Esophagus mucosa (tissue), 1 donor: ENCODE data around the gene PTPRN2. TPM values are rescaled to one million over a fixed set of nuclear protein-coding genes. Genes with fewer than 3 reads are reported as not detected.
"Not testable (repeated sequence)": the region's sequence is repeated elsewhere in the genome, so short reads cannot be mapped to it uniquely, and the experiment has no call there.

Source experiments
- ATAC-seq: fragments of 200-7000 bp; cut with Tn5 transposase; one replicate; pipeline ENCODE4 v1.9.1; 2020
- total RNA-seq: library from RNA; stranded (reverse); gene quantifications from one replicate; pipeline ENCODE4 v1.2.4, GENCODE V29; 2023
- donor health status: DM: yes; HTN: yes; CAD: no.

PTPRN2 gene
- total RNA-seq, 1 donor from 2014 or later, result 0.44 TPM

DNA sequence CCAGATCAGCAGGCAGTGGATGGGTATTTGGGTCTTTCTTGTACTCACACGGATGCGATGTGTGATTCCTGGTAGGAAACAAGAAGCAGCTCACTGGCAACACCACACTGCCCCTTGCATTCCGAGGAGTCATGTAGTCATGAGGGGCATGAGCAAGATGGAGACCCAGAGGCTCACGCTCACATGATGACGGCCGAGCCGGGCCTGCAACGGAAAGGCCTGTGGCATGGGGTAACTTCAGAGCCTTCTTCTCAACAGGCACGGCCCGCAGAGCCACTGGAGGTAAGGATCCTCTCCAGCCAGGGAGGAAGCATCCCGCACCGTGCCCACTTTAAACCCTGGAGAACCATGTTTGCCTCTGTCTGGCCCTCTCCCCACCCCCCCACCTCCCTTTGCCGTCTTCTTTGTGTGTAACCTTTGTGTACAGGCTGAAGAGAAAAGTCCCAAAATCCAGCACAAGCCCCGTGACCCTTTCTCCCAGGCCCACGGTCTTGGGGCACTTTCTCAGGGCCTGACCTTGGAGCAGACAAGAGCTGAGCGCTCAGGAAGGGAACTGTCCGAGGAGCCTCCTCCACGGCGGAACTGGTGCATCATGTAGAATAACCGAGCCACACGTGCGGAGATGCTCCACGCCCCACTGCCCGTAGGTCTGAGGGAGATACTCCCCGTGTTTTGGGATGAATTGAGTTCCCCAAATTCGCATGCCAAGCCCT is 734.4 kb downstream of the PTPRN2 start:
- ATAC-seq, result no peak

DNA sequence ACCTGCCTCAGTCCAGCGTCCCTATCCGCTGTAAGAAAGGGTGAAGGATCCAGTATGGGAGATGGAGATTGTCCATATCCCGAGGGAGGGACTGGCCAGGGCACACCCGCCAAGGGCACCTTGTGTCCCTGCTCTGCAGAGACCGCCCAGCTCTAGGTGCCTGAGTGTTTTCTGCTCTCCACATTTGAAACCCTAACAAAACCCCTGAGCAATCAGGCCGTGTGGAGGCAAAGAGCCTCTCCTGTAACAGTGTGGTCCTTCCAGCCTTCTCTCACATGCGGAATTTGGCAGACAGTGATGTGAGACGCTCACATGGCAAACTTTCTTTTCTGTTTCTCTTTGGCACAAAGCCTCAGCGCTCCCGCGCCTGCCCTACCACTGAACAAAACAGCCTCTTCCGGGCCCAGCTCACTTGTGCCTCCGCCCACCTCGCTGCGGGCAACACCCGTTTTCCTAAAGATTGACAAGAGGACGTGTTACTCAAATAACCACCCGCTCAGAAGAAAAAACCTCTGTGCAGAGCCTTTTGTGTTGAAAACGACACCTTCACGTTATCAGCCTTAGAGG is 736.0 kb downstream of the PTPRN2 start:
- peak; percentile 82 for ATAC-seq

- no peak for ATAC-seq
Observed at GRCh38 chr7:157850481-157851444, 736.9 kb downstream of the PTPRN2 start.

DNA sequence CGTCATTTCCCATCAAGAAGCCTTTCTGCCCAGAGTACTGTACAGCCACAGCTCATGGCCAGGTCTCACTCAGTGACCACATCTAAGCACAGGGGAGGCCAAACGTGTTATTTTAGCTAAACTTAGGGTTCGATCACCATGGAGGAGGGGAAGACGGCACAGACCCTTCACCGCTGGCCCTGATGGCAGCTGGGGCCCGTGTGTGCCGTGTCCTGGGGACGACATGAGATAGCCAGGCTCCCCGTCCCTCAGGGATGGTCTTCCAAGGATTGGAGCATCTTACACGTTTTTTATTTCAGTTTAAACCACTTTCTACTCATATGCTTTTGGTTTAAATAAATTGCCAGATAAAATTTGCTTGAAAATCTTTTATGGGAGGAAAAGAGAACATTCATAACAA is 737.9 kb downstream of the PTPRN2 start:
- ATAC-seq, result no peak

DNA sequence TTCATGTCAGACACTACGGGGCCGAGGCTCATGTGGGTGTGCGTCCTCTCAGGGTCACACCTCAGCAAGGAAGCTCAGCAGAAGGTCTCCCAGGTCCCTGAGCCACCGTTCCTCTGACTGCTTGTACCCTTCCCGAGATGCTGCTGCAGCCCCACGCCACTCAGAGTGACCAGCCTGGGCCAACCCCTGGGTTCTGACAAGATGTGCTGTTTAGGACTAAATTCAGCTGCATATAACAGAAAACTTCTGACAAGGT is 738.4 kb downstream of the PTPRN2 start:
- ATAC-seq, result no peak

DNA sequence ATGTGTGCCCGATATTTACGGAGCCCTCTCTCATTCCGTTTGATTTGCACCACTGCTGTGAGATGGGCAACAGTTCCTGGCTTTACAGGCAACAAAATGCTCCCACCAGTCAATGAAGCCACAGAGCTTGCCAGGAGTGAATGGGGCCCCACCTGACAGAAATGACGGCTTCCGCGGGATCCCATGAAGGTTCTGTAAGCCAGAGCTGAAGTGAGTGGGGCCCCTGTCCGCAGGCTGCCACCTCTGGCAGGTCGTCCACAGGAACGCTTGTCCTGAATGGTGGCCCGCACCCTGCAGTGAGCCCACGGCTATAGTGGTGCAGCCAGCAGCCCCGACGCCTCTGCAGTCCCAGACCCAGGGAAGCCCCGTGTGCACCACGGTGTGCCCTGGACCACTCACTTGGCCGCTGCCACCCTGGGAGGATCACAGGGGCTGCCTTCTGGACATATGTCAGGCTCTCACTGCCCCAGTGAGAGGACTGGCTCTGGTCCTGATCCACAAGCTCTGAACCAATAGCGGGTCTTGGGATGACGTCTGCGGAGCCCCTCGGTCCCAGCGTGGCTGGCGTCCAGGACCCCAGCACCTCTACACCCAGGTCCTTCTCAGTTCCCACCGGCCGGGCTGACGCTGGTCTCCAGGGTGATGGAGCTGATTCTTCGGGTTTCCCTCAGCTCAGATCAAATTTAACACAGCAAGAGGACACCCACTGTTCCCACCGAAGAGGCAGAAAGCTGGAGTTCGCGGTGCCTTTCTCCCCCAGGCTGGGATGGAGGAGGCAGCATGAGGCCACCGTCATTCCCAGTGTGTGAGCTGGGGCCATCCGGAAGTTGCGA is 738.9 kb downstream of the PTPRN2 start:
- no peak for ATAC-seq

DNA sequence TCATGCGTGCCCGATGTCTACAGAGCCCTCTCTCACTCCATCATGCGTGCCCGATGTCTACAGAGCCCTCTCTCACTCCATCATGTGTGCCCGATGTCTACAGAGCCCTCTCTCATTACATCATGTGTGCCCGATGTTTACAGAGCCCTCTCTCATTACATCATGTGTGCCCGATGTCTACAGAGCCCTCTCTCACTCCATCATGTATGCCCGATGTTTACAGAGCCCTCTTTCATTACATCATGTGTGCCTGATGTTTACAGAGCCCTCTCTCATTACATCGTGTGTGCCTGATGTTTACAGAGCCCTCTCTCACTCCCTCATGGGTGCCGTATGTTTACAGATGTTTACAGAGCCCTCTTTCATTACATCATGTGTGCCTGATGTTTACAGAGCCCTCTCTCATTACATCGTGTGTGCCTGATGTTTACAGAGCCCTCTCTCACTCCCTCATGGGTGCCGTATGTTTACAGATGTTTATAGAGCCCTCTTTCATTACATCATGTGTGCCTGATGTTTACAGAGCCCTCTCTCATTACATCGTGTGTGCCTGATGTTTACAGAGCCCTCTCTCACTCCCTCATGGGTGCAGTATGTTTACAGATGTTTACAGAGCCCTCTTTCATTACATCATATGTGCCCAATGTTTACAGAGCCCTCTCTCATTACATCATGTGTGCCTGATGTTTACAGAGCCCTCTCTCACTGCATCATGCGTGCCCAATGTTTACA is 739.7 kb downstream of the PTPRN2 start:
- ATAC-seq, result not testable (repeated sequence)

- ATAC-seq, result not testable (repeated sequence)
Observed at GRCh38 chr7:157846746-157847145, 740.9 kb downstream of the PTPRN2 start.

- no peak for ATAC-seq
Observed at GRCh38 chr7:157846271-157846670, 741.4 kb downstream of the PTPRN2 start.

GRCh38 chr7:157845203-157845835 is 742.3 kb downstream of the PTPRN2 start:
- ATAC-seq, result peak; percentile 99

DNA sequence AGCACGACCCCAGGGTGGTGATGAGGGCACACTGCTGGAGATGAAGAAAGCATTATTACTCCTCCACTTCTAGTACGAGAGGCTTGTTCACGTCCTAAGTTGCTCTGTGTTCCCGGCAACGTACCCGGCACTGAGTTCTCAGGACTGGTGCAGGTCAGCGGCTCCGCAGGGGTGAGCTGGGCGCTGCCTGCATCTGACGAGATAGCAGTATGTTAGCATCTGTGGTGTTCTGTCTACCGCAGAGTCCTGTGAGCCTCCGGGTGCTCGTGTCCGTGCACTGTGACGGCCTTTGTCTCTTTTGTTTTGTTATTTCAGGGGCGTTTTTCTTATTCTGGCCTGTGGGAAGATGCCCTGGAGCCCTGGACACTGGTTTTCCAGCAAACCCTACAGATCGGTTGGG is 743.0 kb downstream of the PTPRN2 start:
- ATAC-seq, result no peak

GRCh38 chr7:157844141-157844540 is 743.5 kb downstream of the PTPRN2 start:
- no peak for ATAC-seq

- no peak for ATAC-seq
Observed at GRCh38 chr7:157843336-157844140, 744.1 kb downstream of the PTPRN2 start.

DNA sequence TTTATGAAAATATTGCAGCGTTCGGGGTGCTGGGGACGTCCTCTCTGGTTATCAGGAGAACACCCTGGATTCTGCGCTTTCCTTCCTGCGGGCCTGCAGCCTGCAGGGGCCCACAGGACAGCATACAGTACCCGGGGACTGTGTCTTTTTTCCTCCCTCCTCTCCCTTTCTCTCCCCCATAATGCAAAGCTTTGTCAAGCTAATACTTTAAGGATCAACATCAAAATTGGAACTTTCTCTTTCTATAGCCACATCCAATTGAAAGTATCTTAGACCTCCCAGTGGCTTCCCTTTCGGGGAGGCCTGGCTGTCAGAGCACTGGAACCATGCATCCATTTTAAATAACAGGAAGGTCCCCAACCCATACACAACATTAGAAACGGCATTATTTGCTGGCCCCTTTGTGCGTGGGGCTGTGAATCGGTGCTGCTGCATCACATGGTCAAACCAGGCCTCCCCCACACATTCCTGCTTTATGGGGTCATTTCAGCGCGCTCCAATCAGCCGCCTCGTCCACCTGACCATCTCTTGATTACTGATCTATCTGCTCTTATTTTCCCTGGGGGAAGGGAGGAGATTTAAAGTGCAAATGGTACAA is 745.8 kb downstream of the PTPRN2 start:
- no peak for ATAC-seq

DNA sequence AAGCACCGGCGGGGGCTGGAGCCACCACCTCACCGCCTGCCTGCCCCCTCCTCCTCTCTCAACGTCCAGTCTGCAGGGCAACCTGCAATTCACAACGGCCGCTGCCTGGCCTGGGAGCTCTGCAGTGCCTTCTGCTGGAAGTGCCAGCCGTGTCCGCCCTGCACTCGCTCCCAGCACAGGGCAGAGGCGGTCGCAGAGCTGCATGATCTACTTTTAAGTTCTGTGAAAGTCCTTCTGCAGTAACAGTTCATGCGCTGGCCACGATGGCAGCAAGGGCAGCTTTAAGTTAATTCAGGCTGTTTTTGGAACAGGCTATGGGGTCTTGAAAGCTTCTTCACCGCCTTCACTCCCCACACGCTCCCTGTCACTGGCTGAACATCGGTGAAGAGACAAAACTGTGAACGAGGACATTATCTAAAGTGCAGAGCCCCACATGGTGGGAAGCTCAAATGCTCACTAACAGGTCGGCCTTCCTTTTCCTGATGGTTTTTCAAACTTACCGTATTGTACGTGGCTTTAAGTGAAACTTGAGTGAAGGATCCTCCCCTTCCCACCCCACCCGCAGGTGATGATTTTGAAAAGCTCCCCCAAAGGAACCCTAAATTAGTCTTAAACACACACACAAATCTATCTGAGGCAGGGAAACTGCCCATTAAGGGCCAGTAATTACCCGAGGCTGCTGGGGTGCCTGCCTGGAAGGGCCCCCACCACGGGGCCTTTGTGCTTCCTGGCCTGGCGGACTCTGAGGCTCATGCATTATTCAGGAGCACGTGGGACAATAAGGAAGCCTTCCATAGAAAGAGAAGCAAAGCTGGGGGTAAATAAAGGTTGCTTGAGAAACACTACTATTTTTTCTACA is 746.5 kb downstream of the PTPRN2 start:
- ATAC-seq, result no peak

GRCh38 chr7:157840174-157840913 is 747.3 kb downstream of the PTPRN2 start:
- ATAC-seq, result no peak

DNA sequence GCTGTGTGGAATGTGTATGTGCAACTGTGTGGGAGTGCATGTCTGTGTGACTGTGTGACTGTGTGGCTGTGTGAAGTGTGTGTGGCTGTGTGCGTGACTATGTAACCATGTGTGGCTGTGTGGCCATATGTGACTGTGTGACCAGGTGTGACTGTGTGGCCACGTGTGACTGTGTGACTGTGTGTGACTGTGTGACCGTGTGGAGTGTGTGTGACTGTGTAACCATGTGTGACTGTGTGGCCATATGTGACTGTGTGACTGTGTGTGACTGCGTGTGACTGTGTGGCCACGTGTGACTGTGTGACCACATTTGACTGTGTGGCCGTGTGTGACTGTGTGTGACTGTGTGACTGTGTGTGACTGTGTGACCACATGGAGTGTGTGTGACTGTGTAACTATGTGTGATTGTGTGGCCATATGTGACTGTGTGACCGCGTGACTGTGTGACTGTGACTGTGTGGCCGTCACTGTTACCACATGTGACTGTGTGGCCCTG is 747.9 kb downstream of the PTPRN2 start:
- no peak for ATAC-seq

GRCh38 chr7:157839226-157839625 is 748.4 kb downstream of the PTPRN2 start:
- ATAC-seq, result no peak
